ENCODE results near the gene RAD52. TPM values are rescaled to one million over a fixed set of nuclear protein-coding genes. Genes with fewer than 3 reads are reported as not detected.

RAD52 gene
- total RNA-seq, 3 donors from 2014 or later, result 13.3 to 30.6 (median 19.0) TPM

DNA sequence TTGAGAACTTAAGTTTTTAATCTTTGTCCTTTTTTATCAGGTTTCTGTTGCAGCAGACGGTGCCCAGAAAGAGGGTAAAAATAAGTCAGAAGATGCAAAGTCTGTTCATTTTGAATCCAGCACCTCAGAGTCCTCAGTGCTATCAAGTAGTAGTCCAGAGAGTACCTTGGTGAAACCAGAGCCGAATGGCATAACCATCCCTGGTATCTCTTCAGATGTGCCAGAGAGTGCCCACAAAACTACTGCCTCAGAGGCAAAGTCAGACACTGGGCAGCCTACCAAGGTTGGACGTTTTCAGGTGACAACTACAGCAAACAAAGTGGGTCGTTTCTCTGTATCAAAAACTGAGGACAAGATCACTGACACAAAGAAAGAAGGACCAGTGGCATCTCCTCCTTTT, 53.5 kb downstream of the RAD52 start:
- no peak for DNase-seq (ENCODE audit: low spot score in 2 of 2)
- peaks cover 16% of the 10 kb centered on the region for H3K36me3 ChIP-seq
- no peak overlapping the region for H3K4me3 ChIP-seq
- TF ChIP-seq POLR2A (IDR thresholded peaks at IDR 0.05), result no peak
- no peak for TF ChIP-seq POLR2AphosphoS5 (IDR thresholded peaks at IDR 0.05)
- no peaks in the 10 kb centered on the region for H3K4me1 ChIP-seq
- H3K27ac ChIP-seq, result no peak overlapping the region
- H3K9me3 ChIP-seq, result no peaks in the 10 kb centered on the region
- intact Hi-C loops (cut with DNase I; ENCODE audit: low total_unique reads), result no loop called here
- no peaks in the 10 kb centered on the region for H3K27me3 ChIP-seq

DNA sequence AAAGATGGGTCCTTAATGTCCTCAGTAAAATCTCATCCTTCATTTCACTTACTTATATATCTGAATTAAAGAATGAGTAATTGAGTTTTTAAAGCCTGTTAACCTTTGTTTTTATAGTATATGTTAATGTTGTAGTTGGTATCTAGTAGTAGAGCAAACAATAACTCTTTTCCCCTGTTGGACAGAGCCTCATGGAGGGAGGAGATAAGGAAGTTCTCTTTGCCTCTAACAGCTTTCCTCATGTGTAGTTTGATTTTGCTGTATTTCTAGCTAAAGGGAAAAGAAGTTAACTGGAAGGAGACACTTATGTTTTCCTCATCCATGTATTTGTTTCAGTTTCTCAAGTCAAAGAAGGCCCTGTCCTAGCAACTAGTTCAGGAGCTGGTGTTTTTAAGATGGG, 55.3 kb downstream of the RAD52 start:
- Histone ChIP-seq H3K9me3 (no peaks in the 10 kb centered on the region), H3K36me3 (peaks cover 10% of the 10 kb centered on the region), H3K4me3 (no peak overlapping the region), H3K27ac (no peak overlapping the region), H3K27me3 (no peaks in the 10 kb centered on the region), H3K4me1 (no peaks in the 10 kb centered on the region)
- intact Hi-C loops (cut with DNase I; ENCODE audit: low total_unique reads), result no loop called here
- TF ChIP-seq, protein P1, sequence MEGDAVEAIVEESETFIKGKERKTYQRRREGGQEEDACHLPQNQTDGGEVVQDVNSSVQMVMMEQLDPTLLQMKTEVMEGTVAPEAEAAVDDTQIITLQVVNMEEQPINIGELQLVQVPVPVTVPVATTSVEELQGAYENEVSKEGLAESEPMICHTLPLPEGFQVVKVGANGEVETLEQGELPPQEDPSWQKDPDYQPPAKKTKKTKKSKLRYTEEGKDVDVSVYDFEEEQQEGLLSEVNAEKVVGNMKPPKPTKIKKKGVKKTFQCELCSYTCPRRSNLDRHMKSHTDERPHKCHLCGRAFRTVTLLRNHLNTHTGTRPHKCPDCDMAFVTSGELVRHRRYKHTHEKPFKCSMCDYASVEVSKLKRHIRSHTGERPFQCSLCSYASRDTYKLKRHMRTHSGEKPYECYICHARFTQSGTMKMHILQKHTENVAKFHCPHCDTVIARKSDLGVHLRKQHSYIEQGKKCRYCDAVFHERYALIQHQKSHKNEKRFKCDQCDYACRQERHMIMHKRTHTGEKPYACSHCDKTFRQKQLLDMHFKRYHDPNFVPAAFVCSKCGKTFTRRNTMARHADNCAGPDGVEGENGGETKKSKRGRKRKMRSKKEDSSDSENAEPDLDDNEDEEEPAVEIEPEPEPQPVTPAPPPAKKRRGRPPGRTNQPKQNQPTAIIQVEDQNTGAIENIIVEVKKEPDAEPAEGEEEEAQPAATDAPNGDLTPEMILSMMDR (IDR thresholded peaks at IDR 0.05), result no peak
- TF ChIP-seq POLR2A (IDR thresholded peaks at IDR 0.05) (no peak), POLR2AphosphoS5 (IDR thresholded peaks at IDR 0.05) (no peak)
- DNase-seq (ENCODE audit: low spot score in 2 of 2), result no peak

DNA sequence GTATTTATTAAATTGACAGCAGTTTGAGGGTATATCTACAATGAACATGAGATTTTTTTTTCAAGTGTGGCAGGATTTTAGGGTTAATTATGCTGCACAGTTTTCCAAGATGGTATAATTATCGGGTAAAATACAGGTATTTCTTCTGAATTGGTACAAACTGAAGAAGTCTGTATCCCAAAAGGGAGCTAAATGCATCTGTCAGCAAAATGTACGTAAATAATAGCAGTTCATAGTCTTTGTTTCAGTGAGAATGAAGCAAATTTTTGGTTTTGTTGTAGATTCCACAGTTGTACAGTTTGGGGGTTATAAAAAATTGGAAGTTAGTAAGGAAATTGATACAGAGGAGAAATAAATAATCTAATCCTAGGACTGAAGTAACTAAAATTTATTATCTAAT, 63.3 kb downstream of the RAD52 start:
- intact Hi-C loops (cut with DNase I; ENCODE audit: low total_unique reads), result no loop called here
- H3K4me1 ChIP-seq, result no peaks in the 10 kb centered on the region
- no peak for DNase-seq (ENCODE audit: low spot score in 2 of 2)
- TF ChIP-seq POLR2AphosphoS5 (IDR thresholded peaks at IDR 0.05) (no peak), POLR2A (IDR thresholded peaks at IDR 0.05) (no peak)
- TF ChIP-seq, protein P1 (IDR thresholded peaks at IDR 0.05), result no peak
- no peak overlapping the region for H3K4me3 ChIP-seq
- H3K9me3 ChIP-seq, result no peaks in the 10 kb centered on the region
- H3K27me3 ChIP-seq, result no peaks in the 10 kb centered on the region
- no peak overlapping the region for H3K27ac ChIP-seq
- peaks cover 3% of the 10 kb centered on the region for H3K36me3 ChIP-seq

DNA sequence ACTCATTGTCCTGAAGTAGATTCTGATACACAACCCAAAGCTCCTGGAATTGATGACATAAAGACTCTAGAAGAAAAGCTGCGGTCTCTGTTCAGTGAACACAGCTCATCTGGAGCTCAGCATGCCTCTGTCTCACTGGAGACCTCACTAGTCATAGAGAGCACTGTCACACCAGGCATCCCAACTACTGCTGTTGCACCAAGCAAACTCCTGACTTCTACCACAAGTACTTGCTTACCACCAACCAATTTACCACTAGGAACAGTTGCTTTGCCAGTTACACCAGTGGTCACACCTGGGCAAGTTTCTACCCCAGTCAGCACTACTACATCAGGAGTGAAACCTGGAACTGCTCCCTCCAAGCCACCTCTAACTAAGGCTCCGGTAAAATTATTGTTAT, 63.8 kb downstream of the RAD52 start:
- no peak for DNase-seq (ENCODE audit: low spot score in 2 of 2)

DNA sequence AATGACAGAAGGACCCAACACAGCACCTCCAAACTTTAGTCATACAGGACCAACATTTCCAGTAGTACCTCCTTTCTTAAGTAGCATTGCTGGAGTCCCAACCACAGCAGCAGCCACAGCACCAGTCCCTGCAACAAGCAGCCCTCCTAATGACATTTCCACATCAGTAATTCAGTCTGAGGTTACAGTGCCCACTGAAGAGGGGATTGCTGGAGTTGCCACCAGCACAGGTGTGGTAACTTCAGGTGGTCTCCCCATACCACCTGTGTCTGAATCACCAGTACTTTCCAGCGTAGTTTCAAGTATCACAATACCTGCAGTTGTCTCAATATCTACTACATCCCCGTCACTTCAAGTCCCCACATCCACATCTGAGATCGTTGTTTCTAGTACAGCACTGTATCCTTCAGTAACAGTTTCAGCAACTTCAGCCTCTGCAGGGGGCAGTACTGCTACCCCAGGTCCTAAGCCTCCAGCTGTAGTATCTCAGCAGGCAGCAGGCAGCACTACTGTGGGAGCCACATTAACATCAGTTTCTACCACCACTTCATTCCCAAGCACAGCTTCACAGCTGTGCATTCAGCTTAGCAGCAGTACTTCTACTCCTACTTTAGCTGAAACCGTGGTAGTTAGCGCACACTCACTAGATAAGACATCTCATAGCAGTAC, 64.6 kb downstream of the RAD52 start:
- TF ChIP-seq POLR2AphosphoS5 (IDR thresholded peaks at IDR 0.05) (no peak), POLR2A (IDR thresholded peaks at IDR 0.05) (no peak)
- TF ChIP-seq, protein P1 (IDR thresholded peaks at IDR 0.05), result no peak
- no peak overlapping the region for H3K27ac ChIP-seq
- intact Hi-C loops (cut with DNase I; ENCODE audit: low total_unique reads), result no loop called here
- no peaks in the 10 kb centered on the region for H3K4me1 ChIP-seq
- H3K36me3 ChIP-seq, result peaks cover 3% of the 10 kb centered on the region
- no peak overlapping the region for H3K4me3 ChIP-seq
- DNase-seq (ENCODE audit: low spot score in 2 of 2), result no peak
- no peaks in the 10 kb centered on the region for H3K9me3 ChIP-seq
- no peaks in the 10 kb centered on the region for H3K27me3 ChIP-seq

More for the DNA sequence above, 63.8 kb downstream of the RAD52 start:
- no peaks in the 10 kb centered on the region for H3K4me1 ChIP-seq
- no peak overlapping the region for H3K4me3 ChIP-seq
- no peak for TF ChIP-seq POLR2AphosphoS5 (IDR thresholded peaks at IDR 0.05)
- TF ChIP-seq, protein P1 (IDR thresholded peaks at IDR 0.05), result no peak
- no peak for TF ChIP-seq POLR2A (IDR thresholded peaks at IDR 0.05)
- peaks cover 3% of the 10 kb centered on the region for H3K36me3 ChIP-seq
- H3K27ac ChIP-seq, result no peak overlapping the region
- no peaks in the 10 kb centered on the region for H3K9me3 ChIP-seq
- intact Hi-C loops (cut with DNase I; ENCODE audit: low total_unique reads), result no loop called here
- no peaks in the 10 kb centered on the region for H3K27me3 ChIP-seq
